Fibroblast of pulmonary artery (primary cell): ENCODE measurements around the gene VARS2.

ENCODE experiments used
- DNase-seq: peaks from one replicate; pipeline ENCODE4 v3.0.0-alpha.2; 2010; ENCODE audit warnings: low read depth
- H3K4me3 ChIP-seq: replicated peaks from 2 replicates; pipeline ENCODE4 v1.5.1; 2011; ENCODE audit warnings: low read depth, mild to moderate bottlenecking, control low read depth, low read length, moderate library complexity
- TF ChIP-seq, protein P1 (sequence below): IDR thresholded peaks from 2 replicates; pipeline ENCODE4 v1.5.1; 2011; ENCODE audit warnings: mild to moderate bottlenecking, control low read depth, low read length, inconsistent platforms; ENCODE audit errors: missing control alignments

VARS2 gene

DNA sequence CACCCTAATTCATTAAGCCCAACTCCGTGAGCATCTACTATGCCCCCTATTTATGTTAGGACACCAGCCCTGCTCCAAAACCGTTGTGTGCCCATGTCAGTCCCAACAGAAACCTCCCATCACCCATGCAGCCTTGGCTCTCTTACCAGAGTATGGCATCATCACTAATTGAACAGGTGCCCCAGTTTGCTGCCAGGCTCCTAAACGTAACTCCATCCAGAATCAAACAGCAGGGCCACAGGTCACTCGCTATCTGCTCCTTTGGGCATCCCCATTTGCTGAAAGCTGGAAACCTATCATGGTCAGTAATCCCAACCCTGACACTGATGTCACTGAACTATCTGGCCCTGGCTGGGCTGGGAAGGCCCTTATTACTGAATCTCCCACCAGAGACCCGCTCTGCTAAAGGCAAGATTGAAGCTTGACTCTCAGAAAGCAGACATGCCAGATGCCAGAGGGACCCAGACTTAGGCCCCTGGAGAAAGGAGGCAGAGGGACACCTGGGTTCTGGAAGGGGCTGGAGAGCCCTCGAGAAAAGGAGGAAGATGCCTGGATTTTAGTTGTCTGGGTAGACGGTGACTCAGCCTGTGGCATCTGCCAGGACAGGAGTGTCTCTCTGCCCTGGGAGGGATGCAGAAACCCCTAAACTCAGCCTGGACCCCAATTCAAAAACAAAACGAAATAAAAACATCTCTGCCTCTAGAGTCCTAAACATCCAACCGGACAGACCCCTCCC is 40.8 kb downstream of the VARS2 start:
- no peak for DNase-seq
- TF ChIP-seq, protein P1, sequence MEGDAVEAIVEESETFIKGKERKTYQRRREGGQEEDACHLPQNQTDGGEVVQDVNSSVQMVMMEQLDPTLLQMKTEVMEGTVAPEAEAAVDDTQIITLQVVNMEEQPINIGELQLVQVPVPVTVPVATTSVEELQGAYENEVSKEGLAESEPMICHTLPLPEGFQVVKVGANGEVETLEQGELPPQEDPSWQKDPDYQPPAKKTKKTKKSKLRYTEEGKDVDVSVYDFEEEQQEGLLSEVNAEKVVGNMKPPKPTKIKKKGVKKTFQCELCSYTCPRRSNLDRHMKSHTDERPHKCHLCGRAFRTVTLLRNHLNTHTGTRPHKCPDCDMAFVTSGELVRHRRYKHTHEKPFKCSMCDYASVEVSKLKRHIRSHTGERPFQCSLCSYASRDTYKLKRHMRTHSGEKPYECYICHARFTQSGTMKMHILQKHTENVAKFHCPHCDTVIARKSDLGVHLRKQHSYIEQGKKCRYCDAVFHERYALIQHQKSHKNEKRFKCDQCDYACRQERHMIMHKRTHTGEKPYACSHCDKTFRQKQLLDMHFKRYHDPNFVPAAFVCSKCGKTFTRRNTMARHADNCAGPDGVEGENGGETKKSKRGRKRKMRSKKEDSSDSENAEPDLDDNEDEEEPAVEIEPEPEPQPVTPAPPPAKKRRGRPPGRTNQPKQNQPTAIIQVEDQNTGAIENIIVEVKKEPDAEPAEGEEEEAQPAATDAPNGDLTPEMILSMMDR, result no peak
- H3K4me3 ChIP-seq, result peak overlapping the region; percentile 21

- TF ChIP-seq, protein P1, result no peak
- peak overlapping the region; percentile 21 for H3K4me3 ChIP-seq
- DNase-seq, result peak; percentile 25
Observed at GRCh38 chr6:30955367-30956042, 41.5 kb downstream of the VARS2 start.

GRCh38 chr6:30957716-30958115 is 43.7 kb downstream of the VARS2 start:
- TF ChIP-seq, protein P1, result no peak
- DNase-seq, result no peak
- H3K4me3 ChIP-seq, result no peak overlapping the region

DNA sequence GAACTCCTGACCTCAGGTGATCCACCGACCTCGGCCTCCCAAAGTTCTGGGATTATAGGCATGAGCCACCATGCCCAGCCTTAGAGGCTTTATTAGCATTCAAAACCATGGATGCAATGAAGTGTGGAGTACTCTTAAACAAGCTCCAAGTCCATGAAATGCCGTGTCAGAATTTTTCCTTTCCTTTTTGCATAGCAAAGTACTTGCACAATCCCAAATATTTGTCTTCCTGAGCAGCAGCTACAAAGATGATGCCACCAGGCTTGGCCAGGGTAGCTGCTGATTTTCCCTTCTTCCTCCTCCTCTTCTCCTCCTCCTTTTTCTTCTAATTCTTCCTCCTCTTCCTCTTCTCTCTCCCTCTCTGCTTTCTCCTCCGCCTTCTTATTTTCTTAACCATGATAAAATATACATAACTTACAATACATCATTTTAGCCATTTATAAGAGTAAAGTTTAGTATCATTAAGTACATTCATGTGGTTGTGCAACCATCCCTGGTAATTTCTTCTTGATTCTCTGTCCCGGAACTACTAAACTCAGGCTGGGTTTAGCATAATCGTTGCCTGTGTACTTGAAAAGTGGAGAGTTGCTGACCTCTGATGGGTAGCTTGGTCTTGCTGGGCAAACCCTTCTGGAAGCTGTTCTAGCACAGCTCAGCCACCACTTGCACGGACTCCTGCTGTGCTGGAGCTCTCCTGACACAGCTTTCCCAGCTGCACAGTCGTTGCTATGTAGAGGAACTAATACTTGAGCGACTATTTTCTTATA is 47.1 kb downstream of the VARS2 start:
- TF ChIP-seq, protein P1, result no peak
- DNase-seq, result peak; percentile 22
- no peak overlapping the region for H3K4me3 ChIP-seq

DNA sequence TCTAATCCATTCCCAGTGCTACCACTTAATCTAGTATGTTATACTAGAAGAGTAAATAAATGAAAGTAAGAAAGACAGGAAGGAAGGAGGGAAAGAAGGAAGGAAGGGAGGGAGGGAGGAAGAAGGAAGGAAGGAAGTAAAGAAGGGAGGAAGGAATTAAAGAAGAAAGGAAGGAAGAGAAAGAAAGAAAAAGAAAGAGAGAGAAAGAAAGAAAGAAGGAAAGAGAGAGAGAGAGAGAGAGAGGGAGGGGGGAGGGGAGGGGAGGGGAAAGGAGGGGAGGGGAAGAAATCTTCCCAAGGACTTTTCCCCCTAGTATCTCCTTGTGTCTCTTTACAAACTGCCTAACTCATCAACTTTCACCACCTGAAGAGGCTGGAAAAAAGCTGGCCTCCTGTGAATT is 48.7 kb downstream of the VARS2 start:
- no peak overlapping the region for H3K4me3 ChIP-seq
- no peak for DNase-seq
- TF ChIP-seq, protein P1, result no peak

DNA sequence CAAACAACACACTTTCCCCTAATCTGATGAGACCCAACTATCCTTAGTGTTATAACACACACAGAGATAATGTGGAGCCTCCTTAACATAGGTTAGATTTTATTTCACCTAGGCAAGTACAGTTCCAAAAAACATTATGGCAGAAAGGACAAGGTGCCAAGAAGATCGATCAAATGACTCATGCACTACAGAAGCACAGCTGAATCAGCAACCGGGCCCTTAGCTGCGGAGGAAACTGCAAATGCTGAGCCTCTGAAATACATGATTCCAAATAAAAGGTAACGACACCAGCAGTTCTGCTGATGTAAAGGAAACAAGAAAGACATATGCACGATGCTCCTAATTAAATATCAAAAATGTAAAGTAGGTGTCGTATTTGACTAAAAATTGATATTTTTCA is 49.6 kb downstream of the VARS2 start:
- TF ChIP-seq, protein P1, result no peak
- H3K4me3 ChIP-seq, result no peak overlapping the region
- no peak for DNase-seq
